Placental epithelial cell (primary cell): Measurements from ENCODE around the gene ARHGEF3. TPM values are rescaled to one million over a fixed set of nuclear protein-coding genes. Genes with fewer than 3 reads are reported as not detected.

Source experiments
- total RNA-seq: library from RNA; depleted of rRNA; stranded (reverse); fragments of >200 nt; gene quantifications from 2 replicates; pipeline ENCODE4 v1.2.3, GENCODE V29; 2012

Gene ARHGEF3, protein sequence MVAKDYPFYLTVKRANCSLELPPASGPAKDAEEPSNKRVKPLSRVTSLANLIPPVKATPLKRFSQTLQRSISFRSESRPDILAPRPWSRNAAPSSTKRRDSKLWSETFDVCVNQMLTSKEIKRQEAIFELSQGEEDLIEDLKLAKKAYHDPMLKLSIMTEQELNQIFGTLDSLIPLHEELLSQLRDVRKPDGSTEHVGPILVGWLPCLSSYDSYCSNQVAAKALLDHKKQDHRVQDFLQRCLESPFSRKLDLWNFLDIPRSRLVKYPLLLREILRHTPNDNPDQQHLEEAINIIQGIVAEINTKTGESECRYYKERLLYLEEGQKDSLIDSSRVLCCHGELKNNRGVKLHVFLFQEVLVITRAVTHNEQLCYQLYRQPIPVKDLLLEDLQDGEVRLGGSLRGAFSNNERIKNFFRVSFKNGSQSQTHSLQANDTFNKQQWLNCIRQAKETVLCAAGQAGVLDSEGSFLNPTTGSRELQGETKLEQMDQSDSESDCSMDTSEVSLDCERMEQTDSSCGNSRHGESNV
- total RNA-seq: 8.6 and 8.9 TPM in 2 replicates

GRCh38 chr3:56801662-56802377, at the start of gene ARHGEF3:
Gene ARHGEF3, minus strand, starts transcription at chr3:56801949. Its CDS starts 151 bp downstream, at chr3:56801798.

GRCh38 chr3:56683122-56683817, 118.5 kb downstream of the ARHGEF3 start, which contains the start of gene TASOR:
Gene TASOR, minus strand, starts transcription at chr3:56683265. Its CDS starts 259 bp downstream, at chr3:56683006.

Other genes starting within 250 kb of the ARHGEF3 start
- 17.1 and 27.1 TPM in 2 replicates for gene CCDC66, start 244.8 kb downstream of the ARHGEF3 start, total RNA-seq
- gene TASOR, start 118.7 kb downstream of the ARHGEF3 start, total RNA-seq: 76.1 and 77.3 TPM in 2 replicates